ENCODE measurements around the gene MSX2. TPM values are rescaled to one million over a fixed set of nuclear protein-coding genes. Genes with fewer than 3 reads are reported as not detected.
A peak's percentile ranks its signal among the peaks of the same experiment; 100 is the strongest.

The MSX2 gene
- total RNA-seq, 1 donor from 2014 or later = 2.3 TPM

DNA sequence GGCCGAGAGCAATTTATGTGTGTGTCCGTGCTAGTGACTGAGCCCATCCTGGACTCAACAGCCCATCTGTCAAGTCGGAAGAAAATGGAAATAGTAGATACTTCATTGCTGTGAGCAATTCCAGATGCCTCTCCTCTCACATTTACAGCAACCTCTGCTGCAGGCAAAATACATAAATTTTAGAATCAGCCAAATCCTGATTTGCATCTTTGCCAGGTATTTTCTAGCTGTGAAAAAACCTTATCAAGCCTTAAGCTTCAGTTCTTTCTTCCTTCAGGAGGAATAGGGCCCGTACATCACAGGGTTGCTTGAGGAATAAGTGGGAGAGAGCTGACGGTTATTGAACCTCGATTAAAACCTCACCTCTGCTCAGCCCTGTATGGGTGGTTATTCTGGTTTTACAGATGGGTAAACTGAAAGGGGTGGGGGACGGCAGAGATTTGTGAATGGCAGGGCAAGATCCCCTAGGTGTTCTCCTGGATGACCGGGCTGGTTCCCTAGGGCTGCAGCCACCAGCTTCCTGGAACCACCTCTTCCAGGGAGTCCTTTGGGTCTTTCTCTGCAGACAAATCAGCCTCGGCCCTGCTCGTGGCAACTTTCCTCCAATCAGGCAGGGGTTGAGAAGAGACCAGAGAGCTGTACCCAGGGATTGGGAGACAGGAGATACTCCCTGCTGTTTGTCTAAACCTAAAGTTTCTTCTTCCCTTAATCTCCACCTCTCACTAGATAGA, 5.3 kb upstream of the MSX2 start:
- TF ChIP-seq, protein P1, sequence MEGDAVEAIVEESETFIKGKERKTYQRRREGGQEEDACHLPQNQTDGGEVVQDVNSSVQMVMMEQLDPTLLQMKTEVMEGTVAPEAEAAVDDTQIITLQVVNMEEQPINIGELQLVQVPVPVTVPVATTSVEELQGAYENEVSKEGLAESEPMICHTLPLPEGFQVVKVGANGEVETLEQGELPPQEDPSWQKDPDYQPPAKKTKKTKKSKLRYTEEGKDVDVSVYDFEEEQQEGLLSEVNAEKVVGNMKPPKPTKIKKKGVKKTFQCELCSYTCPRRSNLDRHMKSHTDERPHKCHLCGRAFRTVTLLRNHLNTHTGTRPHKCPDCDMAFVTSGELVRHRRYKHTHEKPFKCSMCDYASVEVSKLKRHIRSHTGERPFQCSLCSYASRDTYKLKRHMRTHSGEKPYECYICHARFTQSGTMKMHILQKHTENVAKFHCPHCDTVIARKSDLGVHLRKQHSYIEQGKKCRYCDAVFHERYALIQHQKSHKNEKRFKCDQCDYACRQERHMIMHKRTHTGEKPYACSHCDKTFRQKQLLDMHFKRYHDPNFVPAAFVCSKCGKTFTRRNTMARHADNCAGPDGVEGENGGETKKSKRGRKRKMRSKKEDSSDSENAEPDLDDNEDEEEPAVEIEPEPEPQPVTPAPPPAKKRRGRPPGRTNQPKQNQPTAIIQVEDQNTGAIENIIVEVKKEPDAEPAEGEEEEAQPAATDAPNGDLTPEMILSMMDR (IDR thresholded peaks at IDR 0.05) = no peak
- no peaks in the 10 kb centered on the region for H3K36me3 Mint-ChIP-seq (ENCODE audit: low read depth)
- H3K27ac Mint-ChIP-seq (ENCODE audit: unreplicated experiment) = no peak overlapping the region
- H3K9me3 Mint-ChIP-seq (ENCODE audit: low read depth) = no peaks in the 10 kb centered on the region
- no peak for DNase-seq (ENCODE audit: low spot score)
- peaks cover 15% of the 10 kb centered on the region for H3K4me1 Mint-ChIP-seq (ENCODE audit: low read depth)
- H3K4me3 Mint-ChIP-seq (ENCODE audit: unreplicated experiment) = no peak overlapping the region
- H3K27me3 Mint-ChIP-seq (ENCODE audit: low read depth) = peaks cover 58% of the 10 kb centered on the region

DNA sequence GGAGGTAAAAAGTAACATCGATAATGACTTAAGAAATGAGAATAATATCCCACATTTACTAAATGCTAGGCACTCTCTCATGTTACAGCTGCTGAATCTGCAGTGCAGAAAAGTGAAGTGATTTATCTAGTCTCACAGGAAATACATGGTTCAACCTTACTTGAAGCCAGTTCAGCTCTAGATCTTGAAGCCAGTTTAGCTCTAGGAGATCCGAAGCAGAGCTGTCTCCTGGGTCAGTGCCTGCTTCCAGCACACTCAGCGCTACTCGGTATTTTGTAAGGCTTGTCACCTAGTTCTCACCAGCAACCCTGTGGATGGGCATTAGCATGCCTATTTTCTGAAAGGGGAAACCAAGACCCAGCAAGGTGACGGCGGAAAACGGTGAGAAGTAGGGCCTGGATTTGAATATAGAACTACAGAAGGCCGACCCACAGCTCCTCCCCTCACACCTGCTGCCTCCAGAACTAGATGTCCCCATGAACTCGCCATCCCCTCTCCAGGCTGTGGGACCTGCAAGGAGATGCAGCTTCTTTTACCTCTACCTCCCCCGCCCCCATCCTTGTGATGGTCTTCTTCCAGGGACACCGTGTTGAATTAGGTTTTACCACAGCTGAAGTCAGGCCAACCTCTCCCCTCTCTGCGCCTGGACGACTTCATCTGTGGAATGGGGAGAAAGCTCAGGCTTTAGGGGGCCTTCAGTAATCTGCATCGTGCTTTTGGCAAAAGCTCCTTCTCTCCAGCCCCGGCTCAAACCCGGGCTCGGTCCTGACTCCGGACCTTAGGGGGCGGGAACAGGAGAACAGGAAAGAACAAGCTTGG, 4.4 kb upstream of the MSX2 start:
- no peak for DNase-seq (ENCODE audit: low spot score)
- no peaks in the 10 kb centered on the region for H3K36me3 Mint-ChIP-seq (ENCODE audit: low read depth)
- H3K4me3 Mint-ChIP-seq (ENCODE audit: unreplicated experiment) = peak overlapping the region; percentile 45
- H3K27ac Mint-ChIP-seq (ENCODE audit: unreplicated experiment) = no peak overlapping the region
- peaks cover 15% of the 10 kb centered on the region for H3K4me1 Mint-ChIP-seq (ENCODE audit: low read depth)
- H3K9me3 Mint-ChIP-seq (ENCODE audit: low read depth) = no peaks in the 10 kb centered on the region
- peaks cover 58% of the 10 kb centered on the region for H3K27me3 Mint-ChIP-seq (ENCODE audit: low read depth)
- TF ChIP-seq, protein P1 (IDR thresholded peaks at IDR 0.05) = no peak

DNA sequence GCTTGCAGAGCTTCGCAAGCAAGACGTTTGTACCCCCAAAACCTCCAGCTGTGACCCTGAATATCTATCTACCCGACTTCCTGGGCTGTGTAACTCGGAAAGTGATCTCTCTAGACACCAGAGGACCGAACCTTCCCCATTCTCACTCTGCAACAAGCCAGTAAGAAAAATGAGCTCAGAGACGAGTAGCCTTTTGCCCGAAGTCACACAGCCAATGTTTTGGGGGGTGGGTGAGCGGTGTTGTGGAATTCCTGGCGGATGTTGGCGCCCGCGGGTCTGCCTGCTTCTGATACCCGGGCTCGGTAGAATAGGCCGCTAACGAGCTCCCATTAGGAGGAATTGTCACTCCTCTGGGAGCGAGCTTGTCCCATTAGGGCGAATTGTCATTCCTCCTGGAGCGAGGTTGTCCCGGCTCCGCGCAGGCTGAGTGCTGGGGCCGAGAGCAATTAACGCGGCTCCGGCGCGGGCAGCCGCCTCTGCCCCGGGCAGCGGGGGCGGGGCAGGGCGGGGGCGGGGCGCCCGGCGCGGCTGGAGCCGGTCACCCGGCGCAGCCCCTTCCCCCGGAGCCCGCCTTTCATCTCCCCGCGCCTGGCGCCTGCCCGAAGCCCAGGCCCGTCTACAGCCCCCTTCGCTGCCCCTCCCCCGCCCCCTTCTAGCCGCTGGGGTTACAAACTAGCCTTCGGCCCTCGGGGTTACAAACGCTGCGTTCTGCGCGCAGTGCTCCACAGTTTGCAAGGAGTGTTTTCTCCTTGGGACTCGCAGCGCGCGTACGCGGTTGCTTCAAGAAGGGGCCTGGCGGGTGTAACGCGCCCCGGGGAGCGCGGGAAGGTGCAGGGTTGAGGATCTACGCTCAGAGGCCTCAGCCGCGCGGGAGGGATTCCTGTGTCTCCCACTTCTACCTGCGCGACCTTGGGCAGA, 3.5 kb upstream of the MSX2 start:
- DNase-seq (ENCODE audit: low spot score) = no peak
- Mint-ChIP-seq H3K27me3 (ENCODE audit: low read depth) (peaks cover 59% of the 10 kb centered on the region), H3K36me3 (ENCODE audit: low read depth) (no peaks in the 10 kb centered on the region), H3K4me3 (ENCODE audit: unreplicated experiment) (peak overlapping the region; percentile 49), H3K9me3 (ENCODE audit: low read depth) (no peaks in the 10 kb centered on the region), H3K27ac (ENCODE audit: unreplicated experiment) (no peak overlapping the region), H3K4me1 (ENCODE audit: low read depth) (peaks cover 23% of the 10 kb centered on the region)
- TF ChIP-seq, protein P1 (IDR thresholded peaks at IDR 0.05) = no peak

DNA sequence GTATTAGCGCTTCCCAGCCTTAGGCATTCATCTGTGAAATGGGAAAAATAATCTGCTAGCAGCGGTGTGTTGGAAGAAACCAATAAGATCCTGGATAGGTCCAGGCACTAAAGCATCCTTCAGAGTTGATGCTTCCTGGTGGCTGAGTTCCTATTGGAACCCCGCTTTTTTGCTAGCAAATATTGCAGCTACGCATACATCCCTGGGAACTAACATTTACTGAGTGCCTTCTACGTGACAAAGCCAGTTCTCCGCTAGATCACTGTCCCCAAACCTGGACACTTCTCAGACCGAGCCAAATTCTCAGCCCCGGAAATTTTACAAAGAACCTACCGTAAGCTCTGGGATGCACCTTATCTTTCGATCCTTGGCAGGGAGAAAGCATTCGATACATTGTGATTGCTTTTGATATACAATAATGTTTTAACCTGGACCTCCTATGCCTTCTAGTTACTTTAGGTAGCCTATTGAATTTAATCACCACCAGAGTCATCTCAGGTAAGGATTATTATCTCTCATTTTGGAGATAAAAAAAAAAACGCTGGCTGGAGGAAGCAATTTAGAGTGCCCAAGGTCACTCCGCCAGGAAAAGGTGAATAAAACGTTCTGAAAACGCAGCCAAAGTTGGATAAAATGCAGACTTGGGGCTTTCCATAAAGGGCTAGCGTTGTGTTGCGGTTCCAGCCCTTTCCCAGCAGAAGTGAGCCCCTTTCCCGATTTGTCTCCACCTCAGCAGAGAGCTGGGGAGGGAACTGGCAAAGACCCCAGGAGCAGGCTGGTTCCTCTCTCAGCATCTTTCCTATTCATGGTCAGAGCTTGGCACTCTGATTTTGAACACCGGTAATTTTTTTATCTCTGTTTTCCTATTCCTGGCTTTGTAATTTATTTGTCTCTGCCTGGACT, 2.6 kb upstream of the MSX2 start:
- Mint-ChIP-seq H3K36me3 (ENCODE audit: low read depth) (no peaks in the 10 kb centered on the region), H3K9me3 (ENCODE audit: low read depth) (no peaks in the 10 kb centered on the region), H3K4me1 (ENCODE audit: low read depth) (peaks cover 28% of the 10 kb centered on the region), H3K27me3 (ENCODE audit: low read depth) (peaks cover 58% of the 10 kb centered on the region), H3K27ac (ENCODE audit: unreplicated experiment) (no peak overlapping the region), H3K4me3 (ENCODE audit: unreplicated experiment) (peak overlapping the region; percentile 49)
- no peak for DNase-seq (ENCODE audit: low spot score)
- TF ChIP-seq, protein P1 (IDR thresholded peaks at IDR 0.05) = no peak

All from chondrocyte (in vitro differentiated cells).